ENCODE measurements around the gene STOML3.

Gene STOML3

DNA sequence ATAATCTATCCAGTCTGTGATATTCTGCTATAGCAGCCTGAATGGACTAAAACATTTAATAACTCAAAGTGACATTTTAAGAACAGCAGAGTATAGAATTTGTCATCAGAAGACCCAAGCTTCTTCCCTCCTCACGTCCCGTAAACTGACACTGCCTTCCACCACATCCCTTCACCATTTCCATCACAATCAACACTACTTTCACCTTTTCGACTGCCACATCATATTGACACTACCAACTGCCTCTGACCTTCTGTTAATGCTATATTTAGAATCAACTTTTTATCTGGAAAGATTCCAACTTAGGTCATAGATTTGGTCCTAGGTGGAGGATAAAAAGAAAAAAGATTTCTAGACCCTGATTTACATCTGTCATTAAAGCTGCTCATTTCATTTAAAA, 39.6 kb downstream of the STOML3 start:
- TF ChIP-seq CREB1 (IDR thresholded peaks at IDR 0.05; ENCODE audit: low read depth) (no peak), FOXM1 (IDR thresholded peaks at IDR 0.05; ENCODE audit: borderline replicate concordance, low read depth) (no peak), CEBPB (IDR thresholded peaks at IDR 0.05) (no peak), EGR1 (IDR thresholded peaks at IDR 0.05) (no peak), RAD21 (IDR thresholded peaks at IDR 0.05; ENCODE audit: low read depth) (no peak), TEAD4 (IDR thresholded peaks at IDR 0.05) (no peak), TAF1 (IDR thresholded peaks at IDR 0.05; ENCODE audit: low read depth) (no peak), EP300 (IDR thresholded peaks at IDR 0.05; ENCODE audit: borderline replicate concordance) (no peak), TCF12 (IDR thresholded peaks at IDR 0.05; ENCODE audit: low read depth) (no peak), YY1 (IDR thresholded peaks at IDR 0.05; ENCODE audit: low read depth) (no peak), ZBTB7A (IDR thresholded peaks at IDR 0.05; ENCODE audit: low read depth) (no peak), NFIC (IDR thresholded peaks at IDR 0.05) (no peak)
- TF ChIP-seq, protein P1, sequence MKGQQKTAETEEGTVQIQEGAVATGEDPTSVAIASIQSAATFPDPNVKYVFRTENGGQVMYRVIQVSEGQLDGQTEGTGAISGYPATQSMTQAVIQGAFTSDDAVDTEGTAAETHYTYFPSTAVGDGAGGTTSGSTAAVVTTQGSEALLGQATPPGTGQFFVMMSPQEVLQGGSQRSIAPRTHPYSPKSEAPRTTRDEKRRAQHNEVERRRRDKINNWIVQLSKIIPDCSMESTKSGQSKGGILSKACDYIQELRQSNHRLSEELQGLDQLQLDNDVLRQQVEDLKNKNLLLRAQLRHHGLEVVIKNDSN (IDR thresholded peaks at IDR 0.05): no peak
- TF ChIP-seq, protein P2, sequence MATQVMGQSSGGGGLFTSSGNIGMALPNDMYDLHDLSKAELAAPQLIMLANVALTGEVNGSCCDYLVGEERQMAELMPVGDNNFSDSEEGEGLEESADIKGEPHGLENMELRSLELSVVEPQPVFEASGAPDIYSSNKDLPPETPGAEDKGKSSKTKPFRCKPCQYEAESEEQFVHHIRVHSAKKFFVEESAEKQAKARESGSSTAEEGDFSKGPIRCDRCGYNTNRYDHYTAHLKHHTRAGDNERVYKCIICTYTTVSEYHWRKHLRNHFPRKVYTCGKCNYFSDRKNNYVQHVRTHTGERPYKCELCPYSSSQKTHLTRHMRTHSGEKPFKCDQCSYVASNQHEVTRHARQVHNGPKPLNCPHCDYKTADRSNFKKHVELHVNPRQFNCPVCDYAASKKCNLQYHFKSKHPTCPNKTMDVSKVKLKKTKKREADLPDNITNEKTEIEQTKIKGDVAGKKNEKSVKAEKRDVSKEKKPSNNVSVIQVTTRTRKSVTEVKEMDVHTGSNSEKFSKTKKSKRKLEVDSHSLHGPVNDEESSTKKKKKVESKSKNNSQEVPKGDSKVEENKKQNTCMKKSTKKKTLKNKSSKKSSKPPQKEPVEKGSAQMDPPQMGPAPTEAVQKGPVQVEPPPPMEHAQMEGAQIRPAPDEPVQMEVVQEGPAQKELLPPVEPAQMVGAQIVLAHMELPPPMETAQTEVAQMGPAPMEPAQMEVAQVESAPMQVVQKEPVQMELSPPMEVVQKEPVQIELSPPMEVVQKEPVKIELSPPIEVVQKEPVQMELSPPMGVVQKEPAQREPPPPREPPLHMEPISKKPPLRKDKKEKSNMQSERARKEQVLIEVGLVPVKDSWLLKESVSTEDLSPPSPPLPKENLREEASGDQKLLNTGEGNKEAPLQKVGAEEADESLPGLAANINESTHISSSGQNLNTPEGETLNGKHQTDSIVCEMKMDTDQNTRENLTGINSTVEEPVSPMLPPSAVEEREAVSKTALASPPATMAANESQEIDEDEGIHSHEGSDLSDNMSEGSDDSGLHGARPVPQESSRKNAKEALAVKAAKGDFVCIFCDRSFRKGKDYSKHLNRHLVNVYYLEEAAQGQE (IDR thresholded peaks at IDR 0.05; ENCODE audit: low read depth): no peak
- TF ChIP-seq, protein P3, sequence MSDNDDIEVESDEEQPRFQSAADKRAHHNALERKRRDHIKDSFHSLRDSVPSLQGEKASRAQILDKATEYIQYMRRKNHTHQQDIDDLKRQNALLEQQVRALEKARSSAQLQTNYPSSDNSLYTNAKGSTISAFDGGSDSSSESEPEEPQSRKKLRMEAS (IDR thresholded peaks at IDR 0.05): no peak

GRCh38 chr13:38947054-38947453, 43.6 kb downstream of the STOML3 start:
- TF ChIP-seq TEAD4 (IDR thresholded peaks at IDR 0.05) (no peak), RAD21 (IDR thresholded peaks at IDR 0.05; ENCODE audit: low read depth) (no peak), ZBTB7A (IDR thresholded peaks at IDR 0.05; ENCODE audit: low read depth) (no peak), YY1 (IDR thresholded peaks at IDR 0.05; ENCODE audit: low read depth) (no peak), TCF12 (IDR thresholded peaks at IDR 0.05; ENCODE audit: low read depth) (no peak), FOXM1 (IDR thresholded peaks at IDR 0.05; ENCODE audit: borderline replicate concordance, low read depth) (no peak), CEBPB (IDR thresholded peaks at IDR 0.05) (no peak), EP300 (IDR thresholded peaks at IDR 0.05; ENCODE audit: borderline replicate concordance) (no peak), EGR1 (IDR thresholded peaks at IDR 0.05) (no peak), CREB1 (IDR thresholded peaks at IDR 0.05; ENCODE audit: low read depth) (no peak), NFIC (IDR thresholded peaks at IDR 0.05) (no peak), TAF1 (IDR thresholded peaks at IDR 0.05; ENCODE audit: low read depth) (no peak)
- TF ChIP-seq, protein P2 (IDR thresholded peaks at IDR 0.05; ENCODE audit: low read depth): no peak
- TF ChIP-seq, protein P1 (IDR thresholded peaks at IDR 0.05): no peak
- TF ChIP-seq, protein P3 (IDR thresholded peaks at IDR 0.05): no peak

DNA sequence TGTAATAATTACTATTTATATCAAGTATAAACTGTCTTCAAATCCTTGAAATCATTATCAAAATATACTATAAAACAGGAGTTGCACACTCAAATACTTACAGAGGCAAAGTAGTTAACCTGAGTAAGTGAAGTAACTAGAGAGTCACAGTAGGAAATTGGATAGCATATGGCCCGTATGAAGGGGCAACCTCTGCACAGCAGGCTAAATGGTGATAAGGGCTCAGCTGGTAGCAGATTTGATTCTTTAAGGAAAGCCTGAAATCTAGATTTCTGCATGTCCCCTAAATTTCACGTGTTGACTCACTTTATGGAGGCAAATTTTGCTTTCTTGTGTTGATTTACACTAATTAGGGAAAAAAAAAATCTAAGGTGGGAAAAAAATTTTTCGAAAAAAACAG, 46.4 kb downstream of the STOML3 start:
- TF ChIP-seq CREB1 (IDR thresholded peaks at IDR 0.05; ENCODE audit: low read depth): no peak
- TF ChIP-seq, protein P2 (IDR thresholded peaks at IDR 0.05; ENCODE audit: low read depth): no peak
- TF ChIP-seq CEBPB (IDR thresholded peaks at IDR 0.05): no peak
- TF ChIP-seq FOXM1 (IDR thresholded peaks at IDR 0.05; ENCODE audit: borderline replicate concordance, low read depth): no peak
- no peak for TF ChIP-seq YY1 (IDR thresholded peaks at IDR 0.05; ENCODE audit: low read depth)
- TF ChIP-seq EGR1 (IDR thresholded peaks at IDR 0.05): no peak
- TF ChIP-seq EP300 (IDR thresholded peaks at IDR 0.05; ENCODE audit: borderline replicate concordance): no peak
- TF ChIP-seq, protein P3 (IDR thresholded peaks at IDR 0.05): no peak
- no peak for TF ChIP-seq ZBTB7A (IDR thresholded peaks at IDR 0.05; ENCODE audit: low read depth)
- no peak for TF ChIP-seq RAD21 (IDR thresholded peaks at IDR 0.05; ENCODE audit: low read depth)
- no peak for TF ChIP-seq TAF1 (IDR thresholded peaks at IDR 0.05; ENCODE audit: low read depth)
- no peak for TF ChIP-seq TEAD4 (IDR thresholded peaks at IDR 0.05)
- no peak for TF ChIP-seq NFIC (IDR thresholded peaks at IDR 0.05)
- TF ChIP-seq TCF12 (IDR thresholded peaks at IDR 0.05; ENCODE audit: low read depth): no peak
- TF ChIP-seq, protein P1 (IDR thresholded peaks at IDR 0.05): no peak
